ENCODE measurements around the gene AK8.

DNA sequence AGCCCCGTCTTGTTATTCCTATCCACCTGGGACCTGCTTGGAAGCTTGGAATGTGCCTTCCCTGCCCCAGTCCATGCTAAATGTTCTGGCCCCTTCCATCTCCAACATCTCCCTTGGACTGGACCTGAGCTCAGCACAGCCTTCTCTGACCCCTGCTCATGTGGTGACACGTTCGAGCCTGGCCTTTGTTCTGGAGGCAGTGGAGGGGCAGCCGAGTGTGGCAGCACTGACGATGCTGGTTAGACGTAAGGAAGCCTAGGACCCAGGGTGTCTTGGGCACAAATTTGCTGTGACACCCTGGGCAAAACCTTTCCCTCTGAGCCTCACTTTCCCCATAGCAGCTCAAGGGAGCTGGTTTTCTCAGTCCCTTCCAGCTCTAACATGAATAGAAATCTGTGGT is 4.5 kb upstream of the AK8 start:
- no peak for TF ChIP-seq FOXM1 (IDR thresholded peaks at IDR 0.05; ENCODE audit: borderline replicate concordance, low read depth)
- TF ChIP-seq YY1 (IDR thresholded peaks at IDR 0.05; ENCODE audit: low read depth) = no peak
- no peak for TF ChIP-seq MAX (IDR thresholded peaks at IDR 0.05)
- no peak for TF ChIP-seq TAF1 (IDR thresholded peaks at IDR 0.05; ENCODE audit: low read depth)
- TF ChIP-seq REST (IDR thresholded peaks at IDR 0.05; ENCODE audit: low read depth) = no peak
- no peak for TF ChIP-seq CEBPB (IDR thresholded peaks at IDR 0.05)
- TF ChIP-seq TCF12 (IDR thresholded peaks at IDR 0.05; ENCODE audit: low read depth) = no peak
- TF ChIP-seq RAD21 (IDR thresholded peaks at IDR 0.05; ENCODE audit: low read depth) = no peak
- no peak for TF ChIP-seq TEAD4 (IDR thresholded peaks at IDR 0.05)
- TF ChIP-seq EP300 (IDR thresholded peaks at IDR 0.05; ENCODE audit: borderline replicate concordance) = no peak
- no peak for TF ChIP-seq EGR1 (IDR thresholded peaks at IDR 0.05)

Data from Ishikawa (cell line).